OCI-LY7 (cell line): ENCODE measurements around the gene LTK.

ENCODE experiments used
- EZH2phosphoT487 ChIP-seq: fragments of 200-600 bp; sonication (generic); IDR thresholded peaks from 2 replicates; pipeline ENCODE4 v1.6.1; 2018; ENCODE audit warnings: low read depth, borderline replicate concordance, mild to moderate bottlenecking, mixed run types, antibody characterized with exemption, low read length, moderate library complexity, mixed read lengths
- TF ChIP-seq, protein P1 (sequence below): fragments of 200-600 bp; sonication (generic); conservative IDR thresholded peaks from 2 replicates; pipeline ENCODE4 v1.5.1; 2014; ENCODE audit warnings: mild to moderate bottlenecking, antibody characterized with exemption, low read length, moderate library complexity, mixed read lengths

DNA sequence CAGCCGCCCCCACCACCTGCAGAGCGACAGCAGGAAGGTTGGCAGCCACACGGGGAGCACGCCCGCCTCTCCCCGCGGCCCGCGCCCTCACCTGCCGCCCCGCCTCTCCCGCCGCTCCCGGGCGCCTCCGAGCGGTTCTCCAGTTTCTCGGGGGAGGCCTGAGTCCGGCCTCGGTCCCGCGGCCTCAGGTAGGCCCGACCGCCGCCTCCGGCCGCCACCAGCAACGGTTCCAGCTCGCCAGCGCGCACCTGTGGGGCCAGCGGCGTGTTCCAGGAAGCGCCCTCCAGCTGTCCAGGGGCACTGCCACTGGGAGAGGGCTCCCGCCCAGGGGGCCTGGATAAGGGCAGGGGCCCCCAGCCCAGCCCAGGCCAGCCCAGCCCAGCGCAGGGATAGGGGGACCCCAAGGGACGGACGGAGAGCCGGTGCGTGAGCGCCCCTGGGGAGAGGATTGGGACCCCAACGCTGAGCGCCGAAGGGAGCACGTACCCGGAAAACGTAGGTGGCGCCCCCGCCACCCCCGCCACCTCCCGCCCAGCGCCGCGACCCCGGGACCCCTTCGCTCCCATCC, 2.2 kb downstream of the LTK start:
- TF ChIP-seq, protein P1, sequence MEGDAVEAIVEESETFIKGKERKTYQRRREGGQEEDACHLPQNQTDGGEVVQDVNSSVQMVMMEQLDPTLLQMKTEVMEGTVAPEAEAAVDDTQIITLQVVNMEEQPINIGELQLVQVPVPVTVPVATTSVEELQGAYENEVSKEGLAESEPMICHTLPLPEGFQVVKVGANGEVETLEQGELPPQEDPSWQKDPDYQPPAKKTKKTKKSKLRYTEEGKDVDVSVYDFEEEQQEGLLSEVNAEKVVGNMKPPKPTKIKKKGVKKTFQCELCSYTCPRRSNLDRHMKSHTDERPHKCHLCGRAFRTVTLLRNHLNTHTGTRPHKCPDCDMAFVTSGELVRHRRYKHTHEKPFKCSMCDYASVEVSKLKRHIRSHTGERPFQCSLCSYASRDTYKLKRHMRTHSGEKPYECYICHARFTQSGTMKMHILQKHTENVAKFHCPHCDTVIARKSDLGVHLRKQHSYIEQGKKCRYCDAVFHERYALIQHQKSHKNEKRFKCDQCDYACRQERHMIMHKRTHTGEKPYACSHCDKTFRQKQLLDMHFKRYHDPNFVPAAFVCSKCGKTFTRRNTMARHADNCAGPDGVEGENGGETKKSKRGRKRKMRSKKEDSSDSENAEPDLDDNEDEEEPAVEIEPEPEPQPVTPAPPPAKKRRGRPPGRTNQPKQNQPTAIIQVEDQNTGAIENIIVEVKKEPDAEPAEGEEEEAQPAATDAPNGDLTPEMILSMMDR = no peak
- TF ChIP-seq EZH2phosphoT487 = no peak
